CD14-positive monocyte (primary cell): ENCODE results near the gene OTUB1. TPM values are rescaled to one million over a fixed set of nuclear protein-coding genes. Genes with fewer than 3 reads are reported as not detected.

Experiments
- DNase-seq, 3 donors: peaks; one replicate each; pipeline ENCODE4 v3.0.0-alpha.2; 2011 to 2022
- H2AFZ ChIP-seq: 2 replicates; pipeline ENCODE4 v1.6.0; 2012; ENCODE audit warnings: mild to moderate bottlenecking, low read depth, low read length, inconsistent platforms; ENCODE audit not compliant: insufficient read depth, poor library complexity, severe bottlenecking
- H3K27ac ChIP-seq, 2 donors: 1 replicate in 1 of 2; 2 replicates in 1 of 2; pipeline ENCODE4 v1.5.1; 2012 to 2013; ENCODE audit warnings: low read length in 2 of 2, control low read depth in 1 of 2, inconsistent platforms in 1 of 2, low read depth in 1 of 2, mild to moderate bottlenecking in 1 of 2
- H3K27me3 ChIP-seq, 2 donors: one replicate each; pipeline versions ENCODE4 v1.6.0 to v1.6.1; 2011 to 2013; ENCODE audit warnings: low read length in 2 of 2; ENCODE audit not compliant: control insufficient read depth in 2 of 2, insufficient read depth in 2 of 2
- H3K36me3 ChIP-seq, 2 donors: replicated peaks in 1 of 2; 1 replicate in 1 of 2; 2 replicates in 1 of 2; pipeline versions ENCODE4 v1.5.1 to v1.6.1; 2012 to 2013; ENCODE audit warnings: low read length in 2 of 2, control low read depth in 1 of 2, inconsistent platforms in 1 of 2, mild to moderate bottlenecking in 1 of 2; ENCODE audit not compliant: insufficient read depth in 2 of 2, control insufficient read depth in 1 of 2
- H3K4me1 ChIP-seq, 2 donors: 1 replicate in 1 of 2; 2 replicates in 1 of 2; pipeline versions ENCODE4 v1.5.1 to v1.6.1; 2012 to 2013; ENCODE audit warnings: low read length in 2 of 2, control low read depth in 1 of 2, inconsistent platforms in 1 of 2, mild to moderate bottlenecking in 1 of 2, moderate library complexity in 1 of 2; ENCODE audit not compliant: insufficient read depth in 2 of 2, control insufficient read depth in 1 of 2
- H3K4me2 ChIP-seq: replicated peaks from 2 replicates; pipeline ENCODE3; 2012; ENCODE audit warnings: low read length, moderate library complexity, mild to moderate bottlenecking; ENCODE audit not compliant: poor library complexity, severe bottlenecking; ENCODE audit errors: extremely low read depth
- H3K4me3 ChIP-seq, 3 experiments: fragments of 200-600 bp in 1 of 3; sonication (generic) in 1 of 3; replicated peaks in 1 of 3; 1 replicate in 2 of 3; 2 replicates in 1 of 3; pipeline ENCODE4 v1.5.1; 2011 to 2013; ENCODE audit warnings: low read length in 3 of 3, mild to moderate bottlenecking in 3 of 3, control low read depth in 2 of 3, low read depth in 2 of 3, inconsistent platforms in 1 of 3, moderate library complexity in 1 of 3
- H3K79me2 ChIP-seq: 2 replicates; pipeline ENCODE4 v1.6.0; 2012; ENCODE audit warnings: mild to moderate bottlenecking, control low read depth, inconsistent platforms, low read length, moderate library complexity; ENCODE audit not compliant: insufficient read depth
- H3K9ac ChIP-seq: 2 replicates; pipeline ENCODE4 v1.6.0; 2017; ENCODE audit warnings: low read length, mild to moderate bottlenecking; ENCODE audit not compliant: insufficient read depth, poor library complexity, severe bottlenecking
- H3K9me3 ChIP-seq, 2 donors: replicated peaks in 1 of 2; 1 replicate in 1 of 2; 2 replicates in 1 of 2; pipeline versions ENCODE4 v1.5.1 to v1.6.1; 2012 to 2013; ENCODE audit warnings: low read length in 2 of 2, control low read depth in 1 of 2; ENCODE audit not compliant: control insufficient read depth in 1 of 2, insufficient read depth in 1 of 2
- H4K20me1 ChIP-seq: 2 replicates; pipeline ENCODE4 v1.6.0; 2012; ENCODE audit warnings: mild to moderate bottlenecking, low read length, control low read depth, moderate library complexity; ENCODE audit not compliant: insufficient read depth
- H3K27ac Mint-ChIP-seq, 7 donors: one replicate each; pipeline ENCODE4 v1.8.0; 2020; ENCODE audit warnings: mild to moderate bottlenecking in 7 of 7, mixed read lengths in 7 of 7, moderate library complexity in 6 of 7, inconsistent platforms in 2 of 7
- H3K27me3 Mint-ChIP-seq, 3 donors: one replicate each; pipeline ENCODE4 v1.8.0; 2021 to 2022; ENCODE audit warnings: low read depth in 3 of 3, mild to moderate bottlenecking in 3 of 3, mixed read lengths in 3 of 3, moderate library complexity in 3 of 3, inconsistent platforms in 1 of 3
- H3K36me3 Mint-ChIP-seq, 2 donors: one replicate each; pipeline ENCODE4 v1.8.0; 2020; ENCODE audit warnings: mixed read lengths in 2 of 2, inconsistent platforms in 1 of 2, mild to moderate bottlenecking in 1 of 2
- H3K4me1 Mint-ChIP-seq: one replicate; pipeline ENCODE4 v1.8.0; 2020; ENCODE audit warnings: mild to moderate bottlenecking, mixed read lengths
- H3K4me3 Mint-ChIP-seq, 2 donors: one replicate each; pipeline ENCODE4 v1.8.0; 2020; ENCODE audit warnings: mild to moderate bottlenecking in 2 of 2, mixed read lengths in 2 of 2, moderate library complexity in 1 of 2
- H3K9me3 Mint-ChIP-seq, 7 donors: one replicate each; pipeline ENCODE4 v1.8.0; 2020 to 2022; ENCODE audit warnings: mixed read lengths in 7 of 7, mild to moderate bottlenecking in 6 of 7, moderate library complexity in 6 of 7, inconsistent platforms in 2 of 7
- CTCF ChIP-seq: fragments of 200-600 bp; IDR thresholded peaks from one replicate; pipeline ENCODE4 v1.8.0; 2022; ENCODE audit warnings: antibody characterized with exemption, mild to moderate bottlenecking
- WGBS: methylation state at CpG from one replicate; pipeline ENCODE4 v1.1.5; 2013; ENCODE audit warnings: missing lambda C conversion rate; ENCODE audit not compliant: insufficient coverage; 5-methylcytosine and 5-hydroxymethylcytosine counted together
- intact Hi-C, 2 donors: fragments of 100-400 bp; cut with micrococcal nuclease; formaldehyde crosslinking; loops; one replicate each; pipeline versions ENCODE4 v1.15.0 to v1.15.1; 2023
- polyA plus RNA-seq, 3 donors: library from polyadenylated mRNA; depleted of rRNA in 1 of 3; unstranded in 2 of 3; stranded (reverse) in 1 of 3; fragments of 300-500 nt in 2 of 3; fragments of >200 nt in 1 of 3; fragmentation: Illumina TruSeq in 2 of 3; gene quantifications; 1 replicate in 2 of 3; 2 replicates in 1 of 3; pipeline ENCODE4 v1.2.3, GENCODE V29; 2012 to 2021

OTUB1 gene
- polyA plus RNA-seq, 3 donors: 131 to 170 (median 140) TPM

GRCh38 chr11:64035576-64035975 is 49.3 kb downstream of the OTUB1 start, which contains the start of gene FLRT1:
TSS of gene FLRT1 (plus strand) at chr11:64035931. CDS start at chr11:64116268, 80,337 bp downstream.
- H4K20me1 ChIP-seq: no peaks in the 10 kb centered on the region
- intact Hi-C loops: no loop called here
- peak within 1 kb of the TSS; percentile 57 for H3K4me2 ChIP-seq
- H3K9me3 ChIP-seq: peaks cover 3 to 11% of the 10 kb centered on the region in 2 donors
- Mint-ChIP-seq H3K27ac (no peak within 1 kb of the TSS), H3K36me3 (peaks cover 0 to 5% of the 10 kb centered on the region in 2 donors), H3K4me3 (peak within 1 kb of the TSS in 1 of 2 donors; percentile 94), H3K27me3 (peaks cover 45 to 63% (median 45%) of the 10 kb centered on the region in 3 donors), H3K9me3 (peaks cover 0 to 10% (median 3%) of the 10 kb centered on the region in 7 donors), H3K4me1 (peaks cover 13% of the 10 kb centered on the region)
- H2AFZ ChIP-seq: no peak within 1 kb of the TSS
- H3K27ac ChIP-seq: no peak within 1 kb of the TSS
- no peak for TF ChIP-seq CTCF
- H3K79me2 ChIP-seq: no peaks in the 10 kb centered on the region
- DNase-seq: no peak
- H3K27me3 ChIP-seq: peaks cover 24 to 52% of the 10 kb centered on the region in 2 donors
- H3K36me3 ChIP-seq: no peaks in the 10 kb centered on the region
- under 1% methylated on average over 41 of the region's 64 CpGs for WGBS
- peak within 1 kb of the TSS in 1 of 3 experiments; percentile 38 for H3K4me3 ChIP-seq
- no peak within 1 kb of the TSS for H3K9ac ChIP-seq
- peaks cover 0 to 10% of the 10 kb centered on the region in 2 donors for H3K4me1 ChIP-seq

- intact Hi-C loops: no loop called here
- Histone ChIP-seq H3K9ac (no peak overlapping the region), H3K27ac (no peak overlapping the region), H3K27me3 (peaks cover 24 to 52% of the 10 kb centered on the region in 2 donors), H3K79me2 (no peaks in the 10 kb centered on the region), H3K4me3 (peak overlapping the region in 1 of 3 experiments; percentile 38), H2AFZ (no peak overlapping the region), H3K4me2 (peak overlapping the region; percentile 57), H3K4me1 (peaks cover 0 to 10% of the 10 kb centered on the region in 2 donors), H3K36me3 (no peaks in the 10 kb centered on the region), H3K9me3 (peaks cover 3 to 11% of the 10 kb centered on the region in 2 donors), H4K20me1 (no peaks in the 10 kb centered on the region)
- Mint-ChIP-seq H3K27ac (no peak overlapping the region), H3K4me1 (peaks cover 13% of the 10 kb centered on the region), H3K36me3 (peaks cover 0 to 5% of the 10 kb centered on the region in 2 donors), H3K4me3 (peak overlapping the region in 1 of 2 donors; percentile 35), H3K27me3 (peaks cover 42 to 65% (median 45%) of the 10 kb centered on the region in 3 donors), H3K9me3 (peaks cover 0 to 10% (median 3%) of the 10 kb centered on the region in 7 donors)
- under 1% methylated on average over 84 of the region's 85 CpGs for WGBS
- TF ChIP-seq CTCF: no peak
- no peak for DNase-seq
Observed at GRCh38 chr11:64036087-64037026, 50.1 kb downstream of the OTUB1 start.
